ENCODE measurements around the gene UNKL.

DNA sequence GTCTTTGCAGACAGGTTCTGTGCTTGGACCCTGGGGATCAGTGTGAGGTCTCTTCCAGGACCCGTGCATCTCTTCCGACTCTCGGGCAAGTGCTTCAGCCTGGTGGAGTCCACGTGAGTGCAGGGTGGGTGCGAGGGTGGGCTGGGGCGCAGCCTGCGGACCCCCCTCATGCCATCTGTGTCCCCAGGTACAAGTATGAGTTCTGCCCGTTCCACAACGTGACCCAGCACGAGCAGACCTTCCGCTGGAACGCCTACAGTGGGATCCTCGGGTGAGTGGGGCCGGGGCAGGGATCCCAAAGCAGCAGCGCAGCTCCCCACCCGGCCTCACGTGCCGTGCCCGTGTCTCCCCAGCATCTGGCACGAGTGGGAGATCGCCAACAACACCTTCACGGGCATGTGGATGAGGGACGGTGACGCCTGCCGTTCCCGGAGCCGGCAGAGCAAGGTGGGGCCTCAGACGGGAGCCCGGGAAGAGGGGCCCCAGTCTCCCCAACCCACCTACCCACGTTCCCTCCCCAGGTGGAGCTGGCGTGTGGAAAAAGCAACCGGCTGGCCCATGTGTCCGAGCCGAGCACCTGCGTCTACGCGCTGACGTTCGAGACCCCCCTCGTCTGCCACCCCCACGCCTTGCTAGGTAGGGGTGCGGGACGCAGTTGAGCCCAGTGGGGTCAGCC is 52.7 kb downstream of the UNKL start:
- TF ChIP-seq, protein P1, sequence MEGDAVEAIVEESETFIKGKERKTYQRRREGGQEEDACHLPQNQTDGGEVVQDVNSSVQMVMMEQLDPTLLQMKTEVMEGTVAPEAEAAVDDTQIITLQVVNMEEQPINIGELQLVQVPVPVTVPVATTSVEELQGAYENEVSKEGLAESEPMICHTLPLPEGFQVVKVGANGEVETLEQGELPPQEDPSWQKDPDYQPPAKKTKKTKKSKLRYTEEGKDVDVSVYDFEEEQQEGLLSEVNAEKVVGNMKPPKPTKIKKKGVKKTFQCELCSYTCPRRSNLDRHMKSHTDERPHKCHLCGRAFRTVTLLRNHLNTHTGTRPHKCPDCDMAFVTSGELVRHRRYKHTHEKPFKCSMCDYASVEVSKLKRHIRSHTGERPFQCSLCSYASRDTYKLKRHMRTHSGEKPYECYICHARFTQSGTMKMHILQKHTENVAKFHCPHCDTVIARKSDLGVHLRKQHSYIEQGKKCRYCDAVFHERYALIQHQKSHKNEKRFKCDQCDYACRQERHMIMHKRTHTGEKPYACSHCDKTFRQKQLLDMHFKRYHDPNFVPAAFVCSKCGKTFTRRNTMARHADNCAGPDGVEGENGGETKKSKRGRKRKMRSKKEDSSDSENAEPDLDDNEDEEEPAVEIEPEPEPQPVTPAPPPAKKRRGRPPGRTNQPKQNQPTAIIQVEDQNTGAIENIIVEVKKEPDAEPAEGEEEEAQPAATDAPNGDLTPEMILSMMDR (IDR thresholded peaks at IDR 0.05) = no peak
- TF ChIP-seq POLR2A (IDR thresholded peaks at IDR 0.05) = no peak
- no peak for TF ChIP-seq POLR2AphosphoS5 (IDR thresholded peaks at IDR 0.05)
